NCI-H2107 treated with DMSO at 0.1 percent for 48 hours (cell line): Measurements from ENCODE around the gene PSAP.
"Not testable (repeated sequence)": the region's sequence is repeated elsewhere in the genome, so short reads cannot be mapped to it uniquely, and the experiment has no call there.

Experiments used
- DNase-seq: peaks from one replicate; lab custom pipeline; 2025; ENCODE audit not compliant: unreplicated experiment; lab: John Stamatoyannopoulos, UW

Gene PSAP

GRCh38 chr10:71874680-71875354 lies 23.8 kb upstream of the PSAP start:
- DNase-seq = not testable (repeated sequence)

GRCh38 chr10:71873582-71874211 lies 22.6 kb upstream of the PSAP start:
- no peak for DNase-seq

DNA sequence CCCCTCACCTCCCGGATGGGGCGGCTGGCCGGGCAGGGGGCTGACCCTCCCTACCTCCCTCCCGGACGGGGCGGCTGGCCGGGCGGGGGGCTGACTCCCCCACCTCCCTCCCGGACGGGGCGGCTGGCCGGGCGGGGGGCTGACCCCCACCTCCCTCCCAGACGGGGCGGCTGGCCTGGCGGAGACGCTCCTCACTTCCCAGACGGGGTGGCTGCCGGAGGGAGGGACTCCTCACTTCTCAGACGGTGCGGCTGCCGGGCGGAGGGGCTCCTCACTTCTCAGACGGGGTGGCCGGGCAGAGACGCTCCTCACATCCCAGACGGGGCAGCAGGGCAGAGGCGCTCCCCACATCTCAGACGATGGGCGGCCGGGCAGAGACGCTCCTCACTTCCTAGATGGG lies 18.6 kb upstream of the PSAP start:
- DNase-seq = not testable (repeated sequence)

GRCh38 chr10:71868192-71868697 lies 17.2 kb upstream of the PSAP start:
- no peak for DNase-seq

DNA sequence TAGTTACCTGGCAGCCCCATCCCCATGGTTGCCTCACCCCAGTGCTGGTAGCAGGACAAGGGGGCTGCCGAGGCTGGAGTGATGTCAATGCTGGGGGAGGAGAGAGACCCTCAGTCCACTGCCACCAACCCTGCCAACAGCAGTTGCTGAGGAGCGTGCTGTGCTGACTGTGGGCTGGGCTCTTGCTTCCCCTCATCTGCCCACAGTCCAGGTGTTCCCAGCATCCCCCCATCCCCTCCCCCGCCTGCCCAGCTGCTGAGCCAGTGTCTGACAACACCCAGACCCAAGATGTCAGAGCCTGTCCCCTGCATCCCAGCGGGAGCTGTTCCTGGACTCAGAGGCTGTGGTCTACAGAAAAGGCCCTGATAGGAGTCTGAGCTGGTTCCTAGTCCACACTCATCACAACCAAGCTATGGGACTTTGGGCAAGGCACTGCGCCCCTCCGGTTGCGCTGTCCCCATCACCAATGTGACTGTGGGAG lies 14.6 kb upstream of the PSAP start:
- DNase-seq = no peak

DNA sequence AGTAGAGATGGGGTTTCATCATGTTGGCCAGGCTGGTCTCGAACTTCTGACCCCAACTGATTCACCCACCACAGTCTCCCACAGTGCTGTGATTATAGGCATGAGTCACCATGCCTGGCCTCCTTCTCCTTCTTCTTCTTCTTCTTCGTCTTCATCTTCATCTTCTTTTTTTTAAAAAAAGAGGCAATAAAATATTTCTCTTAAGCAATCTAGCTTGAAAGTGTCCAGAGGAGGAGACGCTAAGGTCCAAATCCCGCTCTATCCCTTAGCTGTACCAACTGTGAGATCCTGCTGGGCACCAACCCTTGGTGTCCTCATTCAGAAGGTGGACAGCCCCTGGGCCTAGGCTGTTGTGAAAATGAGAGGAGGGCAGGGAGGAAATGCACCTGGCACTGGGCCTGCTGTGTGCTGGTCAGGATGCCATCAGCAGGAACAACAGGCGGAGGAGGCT lies 13.9 kb upstream of the PSAP start:
- DNase-seq = no peak

- no peak for DNase-seq
Measured at GRCh38 chr10:71863203-71863602, 12.2 kb upstream of the PSAP start.

DNA sequence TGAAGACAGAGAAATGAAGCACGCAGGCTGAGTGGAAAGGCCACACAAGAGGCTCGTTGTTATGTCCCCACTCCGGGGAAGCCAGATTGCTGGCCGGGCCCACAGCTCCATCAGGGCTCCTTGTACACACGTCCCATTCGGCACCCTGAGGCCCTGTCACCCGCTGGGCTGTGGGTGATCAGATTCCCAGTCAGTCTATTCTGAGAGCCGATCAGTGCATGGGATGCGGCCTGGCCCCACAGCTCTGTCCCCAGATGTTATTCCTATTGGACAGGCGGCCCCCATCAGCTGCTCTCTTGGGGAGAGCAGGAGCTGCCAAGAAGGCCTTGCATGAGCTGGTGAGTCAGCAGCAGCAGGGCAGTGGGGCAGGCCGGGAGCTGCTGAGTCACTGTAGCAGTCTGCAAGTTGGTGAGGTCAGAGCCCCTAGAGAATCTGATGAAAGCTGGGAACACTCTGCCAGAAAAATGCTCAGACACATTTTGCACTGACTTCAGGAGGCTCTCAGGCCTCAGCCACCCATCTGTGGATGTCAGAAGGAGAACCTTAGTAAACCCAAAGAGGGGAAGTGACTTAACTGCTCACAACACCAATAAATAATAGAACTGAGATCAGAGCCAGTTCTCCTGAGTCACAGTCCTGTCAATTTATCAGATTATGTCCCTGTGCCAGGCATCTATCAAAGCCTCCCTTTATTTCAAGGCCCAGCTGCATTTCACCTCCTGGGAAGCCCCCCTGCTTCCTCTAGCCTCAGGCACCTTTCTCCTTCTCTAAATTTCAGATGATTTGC lies 9.4 kb upstream of the PSAP start:
- peak; percentile 70 for DNase-seq

GRCh38 chr10:71857934-71858890 lies 7.2 kb upstream of the PSAP start:
- DNase-seq = no peak

GRCh38 chr10:71856619-71857018 lies 5.6 kb upstream of the PSAP start:
- DNase-seq = no peak

GRCh38 chr10:71854031-71854430 lies 3.0 kb upstream of the PSAP start:
- no peak for DNase-seq

DNA sequence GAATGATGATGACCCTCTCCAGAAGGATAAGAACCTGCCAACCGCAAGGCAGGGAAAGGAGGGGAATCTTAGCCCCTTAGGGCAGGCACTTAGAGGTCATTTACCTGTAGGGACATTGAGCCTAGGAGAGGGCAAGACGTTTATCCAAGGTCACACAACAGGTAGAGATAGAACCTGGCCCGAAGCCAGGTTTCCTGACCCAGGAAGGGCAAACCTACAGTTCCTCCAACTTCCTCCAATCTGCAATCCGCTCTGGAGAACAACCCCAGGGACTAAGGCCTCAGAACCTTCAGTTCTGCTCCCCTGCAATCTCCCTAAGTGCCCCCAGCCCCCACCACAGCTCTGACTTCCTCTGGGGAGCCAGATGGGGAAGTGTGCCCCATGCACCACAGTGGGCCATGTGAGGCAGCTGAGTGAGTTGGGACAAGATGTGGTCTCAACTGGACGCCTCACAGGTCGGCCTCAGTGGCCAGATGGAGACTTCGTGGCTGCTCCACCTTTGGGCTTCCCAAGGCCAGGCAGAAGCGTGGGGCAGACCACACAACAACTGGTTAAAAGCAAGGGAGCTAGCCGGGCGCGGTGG lies 1.4 kb upstream of the PSAP start:
- no peak for DNase-seq

GRCh38 chr10:71851465-71852095 lies 529 bp upstream of the PSAP start:
- not testable (repeated sequence) for DNase-seq

DNA sequence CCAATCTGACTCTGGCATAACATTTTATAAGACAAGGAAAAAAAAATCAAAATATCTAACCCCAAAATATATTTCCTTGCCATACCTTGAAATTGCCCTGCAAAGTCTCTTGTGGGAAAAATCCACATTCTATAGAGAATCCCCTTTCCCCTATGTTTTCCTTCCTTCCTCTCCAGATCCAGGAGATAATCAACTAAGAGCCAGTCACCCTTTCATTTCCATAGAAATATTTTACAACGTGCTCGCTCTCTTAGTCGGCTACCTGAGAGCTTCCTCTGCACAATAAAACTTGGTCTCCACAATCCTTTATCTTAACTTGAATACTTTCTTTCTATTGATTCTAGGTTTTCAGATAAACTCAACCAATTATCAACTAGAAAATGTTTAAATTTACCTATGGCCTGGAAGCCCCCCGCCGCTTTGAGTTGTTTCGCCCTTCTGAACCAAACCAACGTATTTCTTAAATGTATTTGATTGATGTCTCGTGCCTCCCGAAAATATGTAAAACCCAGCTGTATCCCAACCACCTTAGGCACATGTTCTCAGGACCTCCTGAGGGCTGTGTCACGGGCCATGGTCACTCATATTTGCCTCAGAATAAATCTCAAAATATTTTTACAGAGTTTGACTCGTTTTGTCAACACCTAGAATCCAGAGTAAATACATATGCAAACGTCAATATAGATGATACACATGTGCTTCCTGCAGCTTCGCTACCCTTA lies 869 bp downstream of the PSAP start:
- DNase-seq = no peak

GRCh38 chr10:71849461-71849908 lies 1.6 kb downstream of the PSAP start:
- DNase-seq = no peak

DNA sequence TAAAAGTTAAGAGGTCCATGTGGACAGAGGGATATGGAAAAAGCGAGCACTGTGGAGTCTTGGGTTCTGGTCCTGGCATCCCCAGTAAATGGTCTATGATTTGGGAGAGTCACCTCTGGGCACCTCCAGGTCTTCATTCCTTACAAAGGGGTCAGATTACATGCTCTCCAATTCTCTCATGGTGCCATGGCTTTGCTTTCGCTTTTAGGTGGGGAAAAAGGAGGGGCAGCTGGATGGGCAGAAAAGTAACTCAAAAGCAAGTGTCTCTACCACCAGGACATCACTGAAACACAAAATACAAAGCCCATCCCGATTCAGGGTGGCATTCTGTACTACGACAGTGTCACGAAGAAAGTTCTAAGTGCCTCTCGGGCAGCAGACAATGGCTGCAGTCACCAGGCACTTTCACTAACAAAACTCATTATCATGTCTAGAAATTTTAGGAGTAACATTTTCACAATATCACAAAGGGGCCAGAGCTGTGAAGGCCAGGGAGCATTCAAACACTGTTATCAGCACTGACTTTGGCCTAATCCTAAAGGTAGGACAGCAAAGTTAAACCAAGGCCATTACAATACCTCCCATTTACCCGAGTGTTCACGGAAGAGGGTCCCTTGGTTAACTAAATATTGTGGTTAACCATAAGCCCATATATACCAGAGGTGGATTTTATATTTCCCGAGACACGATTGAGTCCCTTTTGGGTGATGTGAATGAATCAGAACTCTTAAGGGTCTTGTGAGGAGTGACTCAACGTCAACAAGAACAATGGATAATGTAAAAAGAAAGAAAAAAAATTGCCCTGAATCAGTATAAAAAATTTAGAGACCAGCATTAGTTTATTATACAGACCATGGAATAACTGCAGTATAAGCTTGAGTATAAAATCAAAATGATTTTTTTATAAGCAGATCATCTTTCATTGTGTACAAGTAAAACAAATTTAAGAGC lies 2.5 kb downstream of the PSAP start:
- DNase-seq = no peak

DNA sequence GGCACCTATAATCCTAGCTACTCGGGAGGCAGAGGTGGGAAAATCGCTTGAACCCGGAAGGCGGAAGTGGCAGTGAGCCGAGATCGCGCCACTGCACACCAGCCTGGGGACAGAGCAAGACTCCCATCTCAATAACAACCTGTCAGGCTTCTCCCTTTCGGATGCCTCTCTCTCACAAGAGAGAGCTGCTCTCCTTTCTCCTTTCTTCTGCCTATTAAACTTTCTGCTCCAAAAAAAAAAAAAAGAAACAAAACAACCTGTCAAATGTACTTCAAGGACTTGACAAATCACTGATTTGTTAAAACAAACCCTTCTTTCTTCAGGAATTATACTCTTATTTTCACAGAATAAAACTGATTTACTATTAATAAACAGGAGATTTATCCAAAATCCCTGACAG lies 3.6 kb downstream of the PSAP start:
- DNase-seq = no peak

GRCh38 chr10:71846816-71847215 lies 4.2 kb downstream of the PSAP start:
- no peak for DNase-seq
